ENCODE results near the gene GIPC1.

GIPC1 gene

DNA sequence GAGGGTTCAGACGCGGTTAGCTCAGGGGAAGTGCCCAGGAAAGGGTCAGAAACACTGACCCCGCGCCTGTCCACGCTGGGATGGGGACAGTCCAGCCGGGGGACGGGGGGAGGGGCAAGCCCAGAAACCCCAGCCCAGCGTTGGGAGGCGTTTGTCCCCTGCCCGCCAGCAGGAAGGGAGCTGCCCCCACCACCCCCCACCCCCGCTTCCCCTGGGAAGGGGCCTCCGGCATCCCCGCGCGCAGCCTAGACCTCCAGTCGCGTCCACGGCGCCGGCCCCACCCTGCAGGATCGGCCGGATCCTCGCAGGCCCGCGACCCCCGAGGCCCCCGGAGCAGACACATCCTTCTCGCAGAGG lies 277 bp downstream of the GIPC1 start:
- in situ Hi-C loops (cut with MboI; ENCODE audit: low sequenced_read_pairs) = no loop called here

DNA sequence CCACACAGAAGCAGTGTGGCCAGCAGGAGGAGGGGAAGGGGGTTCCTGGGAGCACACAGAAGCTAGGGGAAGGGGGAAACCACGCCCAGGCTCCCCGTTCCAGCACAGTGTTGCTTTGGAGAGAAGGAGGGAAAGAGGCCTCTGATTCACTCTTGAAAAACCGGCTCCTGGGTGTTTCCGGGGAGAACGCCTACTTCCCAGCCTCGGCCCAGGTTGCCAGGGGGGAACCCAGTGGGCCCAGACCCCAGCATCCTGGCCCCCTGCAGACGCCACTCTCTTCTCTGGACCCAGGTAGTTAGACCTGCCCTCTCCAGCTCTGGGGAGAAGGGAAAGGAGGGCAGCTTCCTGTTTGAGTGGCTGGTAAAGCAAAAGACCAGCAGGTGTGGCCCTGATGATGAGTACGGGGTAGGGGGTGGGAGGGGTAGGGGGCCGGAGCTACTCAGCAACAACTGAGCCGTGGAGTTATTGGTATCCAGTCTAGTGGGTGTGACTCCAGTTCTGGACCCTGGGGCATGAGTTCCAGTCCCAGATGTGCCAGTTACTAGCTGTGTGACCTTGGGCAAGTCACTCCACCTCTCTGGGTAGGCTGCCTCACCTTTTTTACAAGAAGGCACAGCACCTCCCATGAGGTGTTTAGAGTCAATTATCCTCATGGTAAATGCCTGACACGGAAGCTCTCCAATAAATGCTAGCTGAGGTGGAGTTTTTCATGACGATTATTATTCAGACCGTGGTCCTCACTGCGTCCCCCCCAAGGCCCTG lies 836 bp downstream of the GIPC1 start:
- in situ Hi-C loops (cut with MboI; ENCODE audit: low sequenced_read_pairs) = no loop called here

- in situ Hi-C loops (cut with MboI; ENCODE audit: low sequenced_read_pairs) = no loop called here
Observed at GRCh38 chr19:14494411-14494810, 1.5 kb downstream of the GIPC1 start.

- in situ Hi-C loops (cut with MboI; ENCODE audit: low sequenced_read_pairs) = no loop called here
Observed at GRCh38 chr19:14492756-14493337, 3.1 kb downstream of the GIPC1 start.

GRCh38 chr19:14487370-14488125 lies 8.4 kb downstream of the GIPC1 start:
- in situ Hi-C loops (cut with MboI; ENCODE audit: low sequenced_read_pairs) = no loop called here

GRCh38 chr19:14482172-14482941 lies 13.6 kb downstream of the GIPC1 start:
- in situ Hi-C loops (cut with MboI; ENCODE audit: low sequenced_read_pairs) = no loop called here

DNA sequence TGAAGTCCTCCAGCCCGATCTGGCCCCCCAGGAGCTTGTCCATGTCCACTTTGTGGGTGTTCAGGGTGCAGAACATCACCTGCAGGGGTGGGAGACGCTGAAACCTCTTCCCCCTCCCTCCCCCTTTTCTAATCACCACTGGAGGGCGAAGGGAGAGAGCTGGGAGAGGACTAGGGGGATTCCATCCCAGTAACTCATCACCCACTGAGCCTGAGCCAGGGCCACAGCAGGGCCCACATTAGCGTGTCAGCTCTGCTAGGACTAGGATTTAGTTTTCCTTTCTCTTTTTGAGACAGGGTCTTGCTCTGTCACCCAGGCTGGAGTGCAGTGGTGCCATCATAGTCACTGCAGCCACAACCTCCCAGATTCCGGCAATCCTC lies 15.2 kb downstream of the GIPC1 start:
- in situ Hi-C loops (cut with MboI; ENCODE audit: low sequenced_read_pairs) = no loop called here

DNA sequence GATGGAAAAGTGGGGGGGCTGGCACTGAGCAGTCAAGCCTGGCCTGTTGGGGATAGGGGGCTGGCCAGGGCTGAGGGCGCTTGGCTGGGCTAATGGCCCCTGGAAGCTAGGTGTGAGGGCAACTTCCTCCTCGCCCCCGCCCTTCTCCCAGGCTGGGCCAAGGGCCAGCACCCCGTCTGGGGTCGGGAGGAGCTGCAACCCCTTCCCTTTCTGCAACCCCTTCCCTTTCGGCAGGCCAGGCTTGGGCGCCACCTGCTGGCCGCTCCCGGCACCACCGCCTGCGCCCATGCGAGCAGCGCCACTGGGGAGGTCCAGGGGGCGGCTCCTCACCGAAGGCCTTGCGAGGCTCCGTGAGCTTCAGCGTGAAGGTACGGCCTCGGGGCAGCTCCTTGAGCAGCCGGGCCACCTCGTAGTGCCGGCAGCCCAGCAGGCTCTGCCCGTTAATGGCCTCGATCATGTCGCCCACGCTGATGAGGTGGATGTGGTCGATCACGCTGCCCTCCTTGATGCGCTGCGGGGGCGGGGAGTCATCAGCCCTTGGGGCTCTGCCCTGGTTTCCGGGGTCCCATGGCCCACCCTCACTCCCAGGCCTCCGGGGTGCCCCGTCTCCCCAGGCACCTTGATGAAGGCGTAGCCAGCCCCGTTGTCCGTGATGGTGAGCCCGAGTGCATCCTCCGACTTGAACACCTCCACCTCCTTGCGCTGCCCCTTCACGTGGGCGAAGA lies 15.8 kb downstream of the GIPC1 start:
- in situ Hi-C loops (cut with MboI; ENCODE audit: low sequenced_read_pairs) = no loop called here

- in situ Hi-C loops (cut with MboI; ENCODE audit: low sequenced_read_pairs) = no loop called here
Observed at GRCh38 chr19:14479309-14479974, 16.5 kb downstream of the GIPC1 start.

GRCh38 chr19:14478113-14478545 lies 17.8 kb downstream of the GIPC1 start:
- in situ Hi-C loops (cut with MboI; ENCODE audit: low sequenced_read_pairs) = no loop called here

GRCh38 chr19:14477418-14478112 lies 18.4 kb downstream of the GIPC1 start:
- in situ Hi-C loops (cut with MboI; ENCODE audit: low sequenced_read_pairs) = no loop called here

- in situ Hi-C loops (cut with MboI; ENCODE audit: low sequenced_read_pairs) = no loop called here
Observed at GRCh38 chr19:14476673-14477401, 19.1 kb downstream of the GIPC1 start.

DNA sequence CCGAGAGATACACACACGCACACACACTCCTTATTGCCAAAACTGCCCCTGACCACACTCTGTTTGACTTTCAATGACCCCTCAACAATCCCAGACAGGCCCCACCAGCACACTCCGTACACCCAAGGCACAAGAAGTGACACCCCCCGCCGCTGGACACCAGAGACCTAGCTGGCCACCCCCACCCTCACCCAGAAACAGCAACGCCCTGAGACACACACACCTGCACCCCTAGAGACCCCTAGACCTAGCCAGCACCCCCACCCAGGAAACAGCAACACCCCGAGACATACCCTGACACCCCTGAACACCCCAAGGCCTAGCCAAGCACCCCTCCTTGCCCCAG lies 19.6 kb downstream of the GIPC1 start:
- in situ Hi-C loops (cut with MboI; ENCODE audit: low sequenced_read_pairs) = no loop called here

- in situ Hi-C loops (cut with MboI; ENCODE audit: low sequenced_read_pairs) = no loop called here
Observed at GRCh38 chr19:14475251-14476073, 20.5 kb downstream of the GIPC1 start, which contains the start of gene PTGER1. TSS of gene PTGER1 (minus strand) at chr19:14475354. CDS start at chr19:14474320, 1,034 bp downstream.

- in situ Hi-C loops (cut with MboI; ENCODE audit: low sequenced_read_pairs) = no loop called here
Observed at GRCh38 chr19:14474827-14475226, 21.1 kb downstream of the GIPC1 start.

DNA sequence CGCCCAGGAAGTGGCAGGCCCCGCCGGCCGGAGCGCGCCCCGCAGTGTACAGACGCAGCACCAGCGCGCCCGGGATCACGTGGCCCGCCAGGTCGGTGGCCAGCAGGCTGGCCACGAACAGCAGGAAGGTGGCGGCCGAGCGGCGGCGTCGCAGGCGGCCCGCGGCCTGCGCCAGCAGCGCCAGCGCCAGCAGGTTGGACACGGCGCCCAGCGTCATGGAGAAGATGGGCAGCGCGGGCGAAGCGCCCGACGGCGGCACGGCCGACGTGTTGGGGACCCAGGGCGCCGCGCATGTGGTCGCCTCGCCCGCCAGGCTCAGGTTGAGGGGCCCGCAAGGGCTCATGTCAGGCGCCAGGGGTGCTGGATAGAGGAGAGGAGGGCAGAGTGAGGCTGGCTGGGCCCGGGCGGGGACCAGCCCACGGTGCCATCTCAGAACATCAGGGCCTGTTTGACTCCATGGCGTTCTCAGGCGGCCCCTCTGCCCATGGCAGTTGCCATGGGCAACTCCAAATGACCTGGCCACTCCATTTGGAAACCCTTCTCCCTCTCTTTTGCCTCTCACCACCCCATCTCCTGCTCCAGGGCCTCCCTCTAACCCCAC lies 21.8 kb downstream of the GIPC1 start:
- in situ Hi-C loops (cut with MboI; ENCODE audit: low sequenced_read_pairs) = no loop called here
